GM12878 (cell line): ENCODE measurements around the gene C19orf33.

Source experiments
- CTCF ChIP-seq, 3 experiments: IDR thresholded peaks in 2 of 3; conservative IDR thresholded peaks in 1 of 3; 2 replicates each; pipeline ENCODE4 v1.5.1; 2011; ENCODE audit warnings: low read depth in 3 of 3, low read length in 3 of 3, mild to moderate bottlenecking in 3 of 3, control low read depth in 2 of 3, moderate library complexity in 2 of 3, inconsistent platforms in 1 of 3, mixed read lengths in 1 of 3; ENCODE audit not compliant: control insufficient read depth in 2 of 3, insufficient read depth in 1 of 3; ENCODE audit errors: extremely low read depth in 1 of 3
- NRF1 ChIP-seq: conservative IDR thresholded peaks from 2 replicates; pipeline ENCODE4 v1.6.1; 2011; ENCODE audit warnings: mild to moderate bottlenecking, low read depth, low read length, improper control_type of control experiment
- SIN3A ChIP-seq: IDR thresholded peaks from 2 replicates; pipeline ENCODE4 v1.6.1; 2012; ENCODE audit warnings: low read depth, low read length, improper control_type of control experiment

DNA sequence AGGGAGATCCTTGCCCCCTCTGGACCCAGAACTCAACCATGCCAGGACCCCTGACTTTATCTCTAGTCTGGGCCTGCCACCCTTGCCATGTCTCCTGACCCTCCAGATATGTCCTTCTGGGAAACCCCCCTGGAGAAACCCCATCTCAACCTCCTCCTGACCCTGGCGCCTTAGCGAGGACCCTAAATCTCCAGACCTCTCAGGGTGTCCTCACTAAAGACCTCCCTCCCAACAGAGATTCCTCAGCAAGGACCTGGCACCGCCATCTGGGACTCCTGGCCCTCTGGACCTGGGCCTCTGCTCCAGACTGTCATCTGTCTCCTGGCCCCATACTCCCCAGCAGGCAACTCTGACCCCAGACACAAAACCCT lies 16.9 kb downstream of the C19orf33 start:
- TF ChIP-seq SIN3A, result no peak
- no peak for TF ChIP-seq CTCF (IDR thresholded peaks at IDR 0.05 in 2 of 3, conservative IDR thresholded peaks at IDR 0.05 in 1 of 3; ENCODE audit: control insufficient read depth in 2 of 3, extremely low read depth in 1 of 3, insufficient read depth in 1 of 3, low read depth in 3 of 3, low read length in 3 of 3)
- TF ChIP-seq NRF1, result no peak
